Inflammatory macrophage treated with lipopolysaccharide for 4 hours (primary cell): Measurements from ENCODE around the gene SHOX.

Experiments used
- DNase-seq: peaks from one replicate; pipeline ENCODE4 v3.0.0-alpha.2; 2020

The SHOX gene

DNA sequence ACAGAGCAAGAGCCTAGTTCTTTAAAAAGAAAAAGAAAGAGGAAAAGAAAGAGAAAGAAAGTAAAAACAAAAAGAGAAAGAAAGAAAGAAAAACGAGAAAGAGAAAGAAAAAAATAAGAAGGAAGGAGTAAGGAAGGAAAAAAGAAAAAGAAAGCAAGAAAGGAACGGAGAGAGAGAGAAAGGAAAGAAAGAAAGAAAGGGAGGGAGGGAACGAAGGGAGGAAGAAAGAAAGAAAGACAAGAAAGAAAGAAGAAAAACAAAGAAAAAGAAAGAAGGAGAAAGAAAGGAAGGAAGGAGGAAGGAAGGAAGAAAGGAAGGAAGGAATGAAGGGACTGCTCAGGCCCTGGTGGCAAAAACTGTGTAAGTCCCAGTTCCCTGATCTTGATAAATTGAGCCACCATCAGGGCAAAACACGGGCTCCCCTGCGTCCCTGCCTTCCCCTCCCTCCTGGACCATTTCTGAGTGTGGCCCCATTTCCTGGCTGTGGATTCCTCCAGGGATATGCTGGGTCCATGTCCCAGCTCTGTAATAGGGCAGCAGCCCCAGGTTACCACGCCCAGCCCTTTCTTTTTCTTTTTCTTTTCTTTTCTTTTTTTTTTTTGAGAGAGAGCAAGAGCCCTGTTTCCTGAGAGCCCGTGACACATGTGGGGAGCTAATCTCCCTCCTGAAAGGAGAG is 44.8 kb downstream of the SHOX start:
- DNase-seq, result no peak

DNA sequence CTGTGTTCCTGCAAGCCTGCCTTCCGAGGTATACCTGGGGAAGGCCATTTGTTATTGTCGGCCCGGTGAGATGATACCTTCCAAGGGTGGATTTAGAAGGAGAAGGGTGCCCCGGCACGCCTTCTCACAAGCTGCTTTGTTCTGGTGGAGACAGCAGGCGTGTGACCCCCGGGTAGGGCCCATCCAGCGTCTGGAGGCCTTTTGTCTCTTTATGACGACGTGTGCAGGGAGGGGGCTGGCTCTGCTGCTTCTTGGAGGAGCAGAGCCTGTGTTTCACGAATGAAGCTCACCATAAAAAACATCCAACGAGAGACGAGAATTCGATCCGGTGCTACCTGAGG is 45.3 kb downstream of the SHOX start:
- no peak for DNase-seq

DNA sequence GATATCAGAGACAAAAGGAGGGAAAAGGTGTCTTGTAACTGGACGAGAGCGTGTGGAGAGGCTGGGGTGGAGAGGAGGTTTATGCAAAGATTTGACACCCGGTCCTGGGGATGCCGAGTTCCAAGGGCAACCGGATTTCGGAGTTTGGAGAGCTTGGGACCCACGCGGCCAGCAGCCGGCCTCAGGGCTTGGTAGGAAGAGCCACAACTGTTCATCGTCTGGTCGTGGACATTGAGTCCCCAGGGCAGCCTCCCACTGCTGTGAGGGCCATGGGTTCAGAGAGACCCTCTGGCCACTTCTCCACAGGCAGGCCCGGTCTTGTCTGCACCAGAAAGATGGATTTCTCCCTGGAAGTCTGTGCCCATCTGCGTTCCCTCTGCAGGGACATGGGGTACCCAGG is 46.8 kb downstream of the SHOX start:
- no peak for DNase-seq

DNA sequence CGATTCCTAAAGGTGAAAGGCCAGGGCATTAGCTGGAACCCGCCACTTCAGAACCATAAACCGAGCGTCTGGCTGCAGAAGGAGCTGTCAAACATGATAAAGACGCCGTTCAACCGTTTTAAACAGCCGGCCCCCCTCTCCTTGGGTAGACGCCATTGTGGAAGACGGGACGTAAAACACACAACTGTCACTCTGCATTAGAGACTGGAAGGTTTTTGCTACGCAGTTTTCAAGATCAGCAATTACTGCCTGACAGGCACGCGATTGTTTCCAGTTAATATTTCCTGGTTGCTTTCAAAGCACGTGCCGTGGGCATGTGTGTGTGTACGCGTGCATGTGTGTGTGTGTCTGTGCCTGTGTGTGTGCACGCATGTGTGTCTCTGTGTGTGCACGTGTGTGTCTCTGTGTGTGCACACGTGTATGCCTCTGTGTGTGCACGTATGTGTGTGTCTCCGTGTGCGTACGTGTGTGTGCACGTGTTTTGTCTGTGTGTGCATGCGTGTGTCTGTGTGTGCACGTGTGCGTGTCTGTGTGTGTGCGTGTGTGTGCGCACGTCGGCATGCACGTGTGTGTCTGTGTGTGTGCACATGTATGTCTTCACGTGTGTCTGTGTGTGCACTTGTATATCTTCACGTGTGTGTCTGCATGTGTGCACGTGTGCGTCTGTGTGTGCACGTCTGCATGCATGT is 48.8 kb downstream of the SHOX start:
- no peak for DNase-seq

DNA sequence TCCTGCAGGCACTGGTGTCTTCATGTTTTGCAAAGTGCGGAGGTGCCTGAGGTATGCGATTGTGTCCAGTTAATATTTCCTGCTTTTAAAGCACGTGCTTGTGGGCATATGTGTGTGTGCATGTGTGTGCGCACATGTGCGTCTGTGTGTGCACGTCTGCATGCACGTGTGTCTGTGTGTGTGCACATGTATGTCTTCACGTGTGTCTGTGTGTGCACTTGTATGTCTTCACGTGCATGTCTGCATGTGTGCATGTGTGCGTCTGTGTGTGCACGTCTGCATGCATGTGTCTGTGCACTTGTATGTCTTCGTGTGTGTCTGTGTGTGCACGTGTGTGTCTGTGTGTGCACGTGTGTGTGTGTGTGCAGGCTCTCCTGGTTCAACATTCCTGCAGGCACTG is 49.5 kb downstream of the SHOX start:
- no peak for DNase-seq

DNA sequence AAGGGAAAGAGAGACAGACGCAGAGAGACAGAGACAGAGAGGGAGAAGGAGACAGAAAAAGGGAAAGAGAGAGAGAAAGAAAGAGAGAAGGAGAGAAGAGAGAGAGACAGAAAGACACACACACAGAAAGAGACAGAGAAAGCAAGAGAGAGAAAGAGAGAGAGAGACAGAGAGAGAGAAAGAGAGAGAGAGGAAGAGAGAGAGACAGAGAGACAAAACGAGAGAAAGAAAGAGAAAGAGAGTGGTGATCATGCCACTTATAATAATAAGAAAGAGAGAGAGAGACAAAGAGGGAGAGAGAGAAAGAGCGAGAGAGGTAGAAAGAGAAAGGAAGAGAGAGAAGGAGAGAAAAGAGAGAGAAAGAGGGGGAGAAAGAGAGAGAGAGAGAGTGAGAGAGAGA is 51.4 kb downstream of the SHOX start:
- no peak for DNase-seq

DNA sequence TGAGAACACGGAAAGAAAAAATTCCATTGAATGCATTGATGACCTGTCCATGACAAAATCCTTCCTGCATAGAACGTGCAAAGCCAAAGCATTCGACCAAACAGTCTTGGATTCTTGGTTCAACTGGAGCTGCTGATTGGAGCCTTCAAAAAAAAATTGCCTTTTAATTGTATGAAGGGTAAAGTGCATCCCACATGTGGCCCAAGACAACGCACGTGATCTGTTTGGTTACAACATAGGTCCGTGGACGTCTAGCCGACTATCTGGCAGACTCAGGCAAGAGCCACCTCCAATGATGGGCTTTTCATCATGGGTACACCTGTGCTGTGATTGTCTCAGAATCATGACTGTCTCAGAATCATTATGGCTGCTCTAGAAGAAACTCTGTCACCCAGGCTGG is 52.3 kb downstream of the SHOX start:
- no peak for DNase-seq

DNA sequence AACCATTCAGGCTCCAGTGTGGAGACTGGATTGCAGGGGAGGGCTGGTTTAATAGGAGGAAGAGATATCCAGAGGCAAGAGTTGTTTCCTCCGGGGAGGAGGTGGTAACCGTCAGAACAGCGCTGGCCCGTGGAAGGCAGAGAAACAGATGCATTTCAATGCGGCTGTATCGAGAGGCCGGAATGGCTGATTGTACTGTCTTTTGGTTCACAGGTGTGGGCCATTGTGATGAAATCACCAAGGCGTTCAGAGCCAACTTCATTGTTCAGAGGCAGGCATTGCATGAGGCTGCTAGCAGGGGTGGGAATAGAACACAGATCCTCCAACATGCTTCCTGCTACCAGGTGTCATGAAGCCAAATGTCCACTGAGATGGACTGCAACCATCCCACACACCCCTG is 53.0 kb downstream of the SHOX start:
- DNase-seq, result no peak

DNA sequence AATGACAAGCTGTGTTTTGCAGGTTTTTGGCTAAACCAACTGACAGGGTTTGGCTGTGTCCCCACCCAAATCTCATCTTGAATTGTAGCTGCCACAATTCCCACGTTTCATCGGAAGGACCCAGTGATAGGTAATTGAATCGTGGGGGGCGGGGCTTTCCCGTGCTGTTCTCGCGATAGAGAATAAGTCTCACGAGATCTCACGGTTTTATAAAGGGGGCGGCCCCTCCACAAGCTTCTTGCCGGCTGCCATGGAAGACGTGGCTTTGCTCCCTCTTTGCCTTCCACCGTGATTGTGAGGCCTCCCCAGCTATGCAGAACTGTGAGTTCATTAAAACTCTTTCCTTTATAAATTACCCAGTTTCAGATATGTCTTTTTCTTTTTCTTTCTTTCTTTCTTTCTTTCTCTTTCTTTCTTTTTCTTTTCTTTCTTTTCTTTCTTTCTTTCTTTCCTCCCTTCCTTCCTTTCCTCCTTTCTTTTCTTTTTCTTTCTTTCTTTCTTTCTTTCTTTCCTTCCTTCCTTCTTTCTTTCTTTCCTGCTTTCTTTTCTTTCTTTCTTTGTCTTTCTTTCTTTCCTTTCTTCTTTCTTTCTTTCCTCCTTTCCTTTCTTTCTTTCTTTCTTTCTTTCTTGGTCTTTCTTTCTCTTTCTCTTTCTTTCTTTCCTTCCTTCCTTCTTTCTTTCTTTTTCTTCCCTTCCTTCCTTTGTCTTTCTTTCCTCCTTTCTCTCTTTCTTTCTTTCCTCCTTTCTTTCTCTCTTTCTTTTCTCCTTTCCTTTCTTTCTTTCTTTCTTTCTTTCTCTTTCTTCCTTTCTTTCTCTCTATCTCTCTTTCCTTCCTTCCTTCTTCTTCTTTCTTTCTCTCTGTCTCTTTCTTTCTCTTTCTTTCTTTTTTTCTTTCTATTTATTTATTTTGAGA is 54.8 kb downstream of the SHOX start:
- no peak for DNase-seq

DNA sequence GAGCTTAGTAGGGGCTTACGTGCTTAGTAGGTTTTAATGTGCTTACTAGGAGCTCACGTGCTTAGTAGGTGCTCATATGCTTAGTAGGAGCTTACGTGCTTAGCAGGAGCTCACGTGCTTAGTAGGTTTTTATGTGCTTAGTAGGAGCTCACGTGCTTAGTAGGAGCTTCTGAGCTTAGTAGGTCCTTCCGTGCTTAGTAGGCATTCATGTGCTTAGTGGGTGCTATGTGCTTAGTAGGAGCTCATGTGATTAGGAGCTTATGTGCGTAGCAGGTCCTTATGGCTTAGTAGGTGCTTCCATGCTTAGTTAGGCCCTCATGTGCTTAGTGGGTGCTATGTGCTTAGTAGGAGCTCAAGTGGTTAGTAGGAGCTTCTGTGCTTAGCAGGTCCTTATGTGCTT is 59.4 kb downstream of the SHOX start:
- DNase-seq, result no peak

DNA sequence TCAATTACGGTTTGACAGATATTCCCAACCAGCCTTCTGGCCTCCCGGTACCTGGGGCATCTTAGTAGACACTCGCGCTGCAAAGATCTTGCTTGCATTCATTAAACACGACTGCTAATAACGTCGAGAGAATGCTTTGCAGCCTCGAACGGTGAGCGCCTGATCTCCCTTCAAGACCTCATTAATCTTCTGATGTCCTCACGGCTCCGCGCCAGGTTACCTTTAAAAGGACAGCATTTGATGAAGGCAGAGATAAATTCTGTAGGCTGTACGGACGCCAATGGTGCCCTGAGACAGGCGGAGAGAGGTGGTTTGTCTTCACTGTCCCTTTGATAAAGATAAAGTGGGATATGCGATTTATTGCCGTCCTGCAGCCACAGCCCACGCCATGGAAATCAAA is 64.2 kb downstream of the SHOX start:
- DNase-seq, result no peak

DNA sequence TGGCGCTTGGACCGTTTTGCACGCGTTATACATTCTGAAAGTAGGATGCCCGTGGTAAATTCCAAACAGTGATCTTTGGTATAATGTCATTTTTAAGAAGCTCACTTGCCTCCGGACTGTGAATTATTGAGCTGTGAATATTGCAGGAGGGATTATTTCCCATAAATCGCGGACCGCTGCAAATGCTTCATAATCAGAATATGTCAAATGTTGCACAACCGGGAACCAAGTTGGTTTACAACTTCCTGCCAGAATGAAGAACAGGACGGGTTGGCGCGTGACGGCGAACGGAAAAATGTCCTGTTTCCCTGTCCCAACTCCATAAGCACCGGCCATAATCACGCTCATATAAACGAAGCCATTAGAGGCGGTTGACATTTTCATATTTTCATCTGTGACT is 67.6 kb downstream of the SHOX start:
- peak; percentile 1 for DNase-seq

DNA sequence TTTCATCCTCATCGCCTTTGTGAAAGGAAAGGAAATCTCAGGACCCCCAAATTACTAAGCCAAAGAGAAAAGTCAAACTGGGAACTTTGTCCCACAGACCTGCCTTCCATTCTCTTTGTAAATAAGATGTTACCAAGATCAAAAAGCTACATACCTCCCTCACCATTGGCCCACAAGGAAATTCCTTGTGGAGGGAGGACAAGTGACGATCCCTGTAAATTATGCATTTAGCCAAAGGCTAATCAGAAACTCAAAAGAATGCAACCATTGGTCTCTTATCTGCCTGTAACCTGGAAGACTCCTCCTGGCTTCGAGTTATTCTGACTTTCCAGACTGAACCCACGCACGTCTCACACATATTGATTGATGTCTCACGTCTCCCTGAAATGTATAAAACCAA is 70.3 kb downstream of the SHOX start:
- no peak for DNase-seq

DNA sequence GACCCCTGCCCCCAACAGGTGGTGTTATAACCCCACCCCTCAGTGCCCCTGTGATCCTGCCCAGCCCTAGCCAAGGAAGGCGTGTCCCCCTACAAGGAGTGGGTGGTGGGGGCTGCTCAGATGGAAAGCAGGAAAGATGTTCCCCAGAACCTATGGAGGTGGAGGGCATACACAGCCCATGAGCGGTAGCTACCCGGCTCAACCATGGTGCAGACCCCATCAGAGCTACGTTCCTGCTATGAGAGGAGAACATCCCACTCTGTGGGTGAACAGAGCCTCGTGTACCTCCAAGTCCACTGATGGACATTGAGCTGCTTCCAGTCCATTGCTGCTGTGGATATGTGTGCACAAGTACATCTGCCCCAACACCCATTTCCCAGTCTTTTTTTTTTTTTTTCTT is 71.1 kb downstream of the SHOX start:
- no peak for DNase-seq

DNA sequence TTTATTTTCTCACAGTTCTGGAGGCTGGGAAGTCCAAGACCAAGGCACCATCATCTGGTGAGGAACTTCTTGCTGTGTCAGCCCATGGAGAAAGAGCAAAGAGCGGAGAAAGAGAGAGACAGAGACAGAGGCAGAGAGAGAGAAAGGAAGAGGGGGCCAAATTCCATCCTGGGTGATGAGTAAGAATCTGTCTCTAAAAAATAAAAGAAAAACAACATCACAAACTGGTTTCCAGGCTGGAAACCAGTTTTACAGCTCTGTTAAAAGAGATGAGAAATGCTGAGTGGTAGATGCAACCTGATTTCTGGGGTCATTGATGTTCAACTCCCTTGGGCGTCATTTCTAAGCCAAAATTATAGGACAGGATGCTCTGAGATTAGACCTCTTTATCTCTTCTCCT is 72.9 kb downstream of the SHOX start:
- no peak for DNase-seq

DNA sequence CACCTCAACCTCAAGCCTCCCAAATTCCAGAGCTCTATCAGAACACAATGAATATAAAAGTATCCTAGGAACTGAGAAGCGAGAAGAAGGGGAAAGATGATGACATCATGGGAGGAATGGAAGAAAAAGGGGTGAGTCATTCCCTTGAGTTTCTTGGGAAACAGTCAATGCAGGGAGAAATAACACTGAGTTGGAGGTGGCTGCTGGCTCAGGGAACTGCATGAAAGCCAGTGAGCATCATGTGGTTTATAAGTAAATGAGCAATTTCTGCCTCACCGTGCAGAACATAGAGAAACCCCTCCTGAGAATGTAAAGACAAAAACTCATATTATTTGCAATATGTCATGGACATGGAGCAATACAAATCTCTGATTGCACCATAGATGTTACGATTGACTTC is 73.3 kb downstream of the SHOX start:
- no peak for DNase-seq
